Activated CD4-positive, alpha-beta T cell treated with anti-CD3 and anti-CD28 coated beads, Interleukin-2, Interleukin-6, amounts not matched to agents 100 ng/mL and 50 ng/mL, durations not matched to agents 16 hours and 8 hours (primary cell): Measurements from ENCODE around the gene AIF1.
A peak's percentile ranks its signal among the peaks of the same experiment; 100 is the strongest.

Experiments used
- DNase-seq: peaks from one replicate; pipeline ENCODE4 v3.0.0-alpha.2; 2020

The AIF1 gene

GRCh38 chr6:31664790-31665500, 49.9 kb downstream of the AIF1 start, which contains the start of gene GPANK1:
Gene GPANK1, minus strand, starts transcription at chr6:31664997. Its CDS starts 519 bp downstream, at chr6:31664478.
- peak; percentile 94 for DNase-seq

- DNase-seq = peak; percentile 99
Measured at GRCh38 chr6:31665501-31666336, 50.7 kb downstream of the AIF1 start, which contains the start of gene CSNK2B. Gene CSNK2B, plus strand, starts transcription at chr6:31666080. Its CDS starts 752 bp downstream, at chr6:31666832.

GRCh38 chr6:31666337-31666965, 51.4 kb downstream of the AIF1 start:
- DNase-seq = no peak
